GM13976 (cell line): ENCODE results near the gene ZMIZ1.

Experiments used
- DNase-seq: peaks from one replicate; pipeline ENCODE4 v3.0.0; 2012; ENCODE audit warnings: low spot score
- in situ Hi-C: fragments of 300-500 bp; cut with MboI; formaldehyde crosslinking; loops from one replicate; pipeline ENCODE4 v1.12.0; 2022; ENCODE audit warnings: low sequenced_read_pairs, mixed read lengths, inconsistent platforms; ENCODE audit not compliant: unreplicated experiment
- TF ChIP-seq, protein P1 (sequence below): IDR thresholded peaks from 2 replicates; pipeline ENCODE4 v1.5.1; 2012; ENCODE audit warnings: borderline replicate concordance, mild to moderate bottlenecking; ENCODE audit not compliant: insufficient read depth; ENCODE audit errors: extremely low read depth, missing control alignments, control extremely low read depth

ZMIZ1 gene

DNA sequence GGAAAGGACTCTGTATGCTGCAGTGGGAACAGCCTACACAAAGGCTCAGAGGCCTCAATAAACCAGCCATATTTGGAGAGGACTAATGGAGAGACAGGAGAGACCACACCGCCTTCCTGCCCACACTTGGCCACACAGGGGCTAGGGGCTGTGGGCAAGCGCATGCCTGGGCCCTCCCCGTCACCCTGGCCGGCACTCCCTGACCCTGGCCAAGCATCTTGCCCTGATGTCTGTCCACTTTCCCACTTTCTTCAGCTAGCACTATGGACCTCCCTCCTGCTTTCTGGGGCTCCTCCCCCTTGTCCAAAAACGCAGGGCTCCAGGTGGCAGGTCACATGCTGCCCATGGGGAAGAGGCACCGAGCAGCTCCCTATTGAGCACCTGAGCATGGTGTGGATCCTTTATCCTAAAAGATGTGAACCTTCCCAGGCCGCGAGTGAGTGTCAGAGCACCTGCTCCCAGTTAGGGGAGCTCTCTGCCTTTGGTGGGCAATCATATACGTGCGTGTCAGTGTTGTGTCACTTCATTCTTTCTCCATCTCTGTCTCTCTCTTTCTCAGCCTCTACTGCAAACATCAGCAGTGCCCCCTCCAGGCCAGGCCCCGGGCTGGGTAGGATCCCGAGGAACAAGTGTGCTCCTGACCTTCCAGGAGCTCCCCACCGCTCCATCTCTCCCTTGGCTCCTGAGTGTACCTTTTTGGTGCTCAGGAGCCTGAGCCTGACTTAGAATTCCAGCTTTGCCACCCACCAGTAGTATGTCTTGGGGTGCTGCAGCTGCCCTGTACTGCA, 74.0 kb downstream of the ZMIZ1 start:
- no peak for DNase-seq
- in situ Hi-C loops, result no loop called here
- TF ChIP-seq, protein P1, sequence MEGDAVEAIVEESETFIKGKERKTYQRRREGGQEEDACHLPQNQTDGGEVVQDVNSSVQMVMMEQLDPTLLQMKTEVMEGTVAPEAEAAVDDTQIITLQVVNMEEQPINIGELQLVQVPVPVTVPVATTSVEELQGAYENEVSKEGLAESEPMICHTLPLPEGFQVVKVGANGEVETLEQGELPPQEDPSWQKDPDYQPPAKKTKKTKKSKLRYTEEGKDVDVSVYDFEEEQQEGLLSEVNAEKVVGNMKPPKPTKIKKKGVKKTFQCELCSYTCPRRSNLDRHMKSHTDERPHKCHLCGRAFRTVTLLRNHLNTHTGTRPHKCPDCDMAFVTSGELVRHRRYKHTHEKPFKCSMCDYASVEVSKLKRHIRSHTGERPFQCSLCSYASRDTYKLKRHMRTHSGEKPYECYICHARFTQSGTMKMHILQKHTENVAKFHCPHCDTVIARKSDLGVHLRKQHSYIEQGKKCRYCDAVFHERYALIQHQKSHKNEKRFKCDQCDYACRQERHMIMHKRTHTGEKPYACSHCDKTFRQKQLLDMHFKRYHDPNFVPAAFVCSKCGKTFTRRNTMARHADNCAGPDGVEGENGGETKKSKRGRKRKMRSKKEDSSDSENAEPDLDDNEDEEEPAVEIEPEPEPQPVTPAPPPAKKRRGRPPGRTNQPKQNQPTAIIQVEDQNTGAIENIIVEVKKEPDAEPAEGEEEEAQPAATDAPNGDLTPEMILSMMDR, result no peak

DNA sequence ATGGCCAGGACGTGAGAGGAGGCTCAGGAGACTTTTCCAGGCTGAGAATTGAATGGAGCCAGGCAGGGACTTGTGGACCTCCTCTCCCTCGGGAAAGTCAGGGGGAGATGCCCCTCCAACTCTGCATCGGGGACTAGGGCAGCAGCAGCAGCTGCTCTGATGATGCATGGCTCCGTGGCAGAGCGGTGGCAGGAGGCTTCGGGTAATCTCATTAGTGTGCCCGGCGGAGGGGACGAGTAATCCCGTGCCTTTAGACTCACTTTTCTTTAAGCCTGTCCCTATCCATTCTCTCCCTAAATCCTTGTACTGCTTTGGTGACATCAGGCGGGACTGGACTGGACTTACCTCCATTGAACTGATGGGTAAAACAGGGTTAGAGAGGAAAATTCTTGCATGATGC, 75.1 kb downstream of the ZMIZ1 start:
- in situ Hi-C loops, result no loop called here
- no peak for DNase-seq
- TF ChIP-seq, protein P1, result no peak

DNA sequence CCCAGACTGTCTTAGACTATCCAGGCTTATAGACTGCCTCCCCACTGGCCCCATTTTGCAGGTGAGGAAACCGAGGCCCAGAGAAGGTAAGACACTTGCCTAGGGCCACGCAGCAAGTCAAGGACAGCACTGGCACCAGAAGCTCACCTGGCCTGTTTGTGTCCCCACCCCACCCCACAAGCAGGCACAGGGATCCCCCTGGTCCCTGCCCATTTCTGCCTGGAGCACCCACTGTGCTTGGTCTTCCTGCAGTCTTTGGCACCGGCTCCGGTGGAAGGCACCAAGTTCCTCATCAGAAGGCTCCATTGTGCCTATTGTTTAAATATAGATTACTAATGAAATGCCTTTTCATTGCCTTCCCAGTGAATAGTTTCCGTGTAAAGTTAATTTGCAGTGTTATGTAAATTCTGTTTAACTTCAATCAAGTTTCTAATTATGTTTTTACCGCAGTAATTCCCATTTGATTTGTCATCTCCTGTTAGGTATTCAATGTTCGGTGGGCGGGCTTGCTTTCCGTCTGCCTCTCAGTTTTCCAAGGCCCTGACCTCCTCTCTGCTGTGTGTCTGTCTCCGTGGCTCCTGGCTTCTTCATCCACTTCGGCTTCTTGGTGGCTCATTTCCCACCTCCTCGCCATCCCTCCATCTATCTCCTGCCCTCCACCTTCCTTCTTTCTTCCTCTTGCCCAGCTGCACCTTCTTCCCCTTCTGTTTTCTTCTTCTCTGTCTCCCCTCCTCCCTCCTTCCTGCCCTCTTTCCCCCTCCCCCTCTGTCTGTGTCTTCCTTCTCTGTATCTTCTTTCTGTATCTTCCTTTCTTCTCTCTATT, 75.8 kb downstream of the ZMIZ1 start:
- in situ Hi-C loops, result no loop called here

DNA sequence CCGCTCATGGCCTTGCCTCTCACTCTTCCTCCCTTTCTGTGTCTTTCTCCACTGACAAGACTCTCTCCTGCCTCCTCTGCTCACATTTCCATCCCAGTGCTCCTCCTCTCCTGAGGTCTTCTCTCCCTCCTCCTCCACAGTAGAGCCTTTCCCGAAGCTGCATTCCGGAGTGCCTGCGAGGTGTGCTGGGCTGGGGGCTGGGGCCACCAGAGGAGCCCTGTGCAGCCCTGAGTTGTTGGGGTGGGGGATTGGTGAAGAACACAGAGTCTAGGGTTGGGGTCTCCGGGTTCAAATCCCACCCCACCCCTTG, 76.4 kb downstream of the ZMIZ1 start:
- in situ Hi-C loops, result no loop called here
- no peak for DNase-seq
- TF ChIP-seq, protein P1, result no peak

More for the DNA sequence above, 75.8 kb downstream of the ZMIZ1 start:
- TF ChIP-seq, protein P1, result no peak
- DNase-seq, result no peak

DNA sequence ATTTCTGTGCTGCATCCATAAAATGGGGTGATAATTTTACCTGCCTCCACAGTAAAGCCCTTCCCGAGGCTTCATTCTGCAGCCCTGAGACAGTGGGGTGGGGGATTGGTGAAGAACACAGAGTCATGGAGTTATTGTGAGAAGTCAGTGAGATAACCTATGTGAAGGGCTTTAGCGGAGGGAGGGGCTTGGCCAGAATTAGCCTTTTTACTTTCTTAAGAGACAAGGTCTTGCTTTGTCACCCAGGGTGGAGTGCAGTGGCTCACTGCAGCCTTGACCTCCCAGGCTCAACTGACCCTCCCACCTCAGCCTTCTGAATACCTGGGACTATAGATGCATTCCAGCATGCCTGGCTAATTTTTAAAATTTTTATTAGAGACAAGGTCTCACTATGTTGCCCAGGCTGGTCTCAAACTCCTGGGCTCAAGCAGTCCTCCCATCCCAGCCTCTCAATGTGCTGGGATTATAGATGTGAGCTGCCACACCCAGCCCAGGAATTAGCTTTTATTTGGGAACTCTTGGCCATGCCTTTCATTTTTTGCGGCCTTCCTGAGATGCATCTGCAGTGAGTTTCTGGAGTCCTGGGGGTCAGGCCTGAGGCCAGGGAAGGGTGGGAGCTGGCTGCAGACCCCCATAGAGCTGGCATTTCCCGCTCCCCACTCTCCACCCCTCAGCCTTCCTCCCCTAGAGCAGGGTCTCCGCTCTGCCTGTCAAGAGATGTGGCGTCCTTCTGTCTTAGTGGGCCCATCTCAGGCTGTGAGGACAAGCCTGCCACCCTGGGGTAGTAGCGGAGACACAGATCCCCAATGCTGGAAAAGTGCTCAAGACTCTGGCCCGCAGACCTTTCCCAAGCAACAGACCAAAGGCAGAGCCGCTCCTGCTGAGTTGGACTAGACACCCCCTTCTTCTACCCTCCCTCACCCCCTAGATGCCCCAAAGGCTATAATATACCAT, 77.0 kb downstream of the ZMIZ1 start:
- in situ Hi-C loops, result no loop called here
- TF ChIP-seq, protein P1, result no peak
- DNase-seq, result no peak

DNA sequence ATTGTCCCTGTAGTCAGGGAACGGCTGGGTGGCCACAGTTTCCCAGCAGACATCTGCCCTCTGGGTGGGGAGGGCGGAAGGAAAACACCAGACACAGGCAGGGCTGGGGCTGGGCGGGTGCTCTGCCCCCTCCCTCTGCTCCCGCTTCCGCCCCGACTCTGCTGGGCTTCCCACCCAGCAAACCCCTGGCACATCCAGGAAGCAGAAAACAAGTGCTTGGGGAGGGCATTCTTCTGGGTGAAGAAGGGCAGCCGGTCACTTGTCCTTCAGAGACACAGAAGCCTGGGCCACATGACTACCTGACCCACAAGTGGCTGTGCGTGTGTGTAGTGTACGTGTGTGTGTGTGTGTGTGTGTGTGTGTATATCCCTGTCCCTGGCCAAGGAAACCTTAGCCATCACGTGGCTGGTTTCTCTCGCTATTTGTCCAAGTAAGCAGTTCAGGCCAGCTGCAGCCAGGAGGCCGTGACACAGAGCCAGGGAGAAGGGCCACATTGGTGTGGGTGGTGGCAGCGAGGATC, 77.9 kb downstream of the ZMIZ1 start:
- DNase-seq, result no peak
- in situ Hi-C loops, result no loop called here
- TF ChIP-seq, protein P1, result no peak
